Pulmonary artery endothelial cell (primary cell): ENCODE data around the gene CASP14. TPM values are rescaled to one million over a fixed set of nuclear protein-coding genes. Genes with fewer than 3 reads are reported as not detected.
"Not testable (repeated sequence)": the region's sequence is repeated elsewhere in the genome, so short reads cannot be mapped to it uniquely, and the experiment has no call there.

ENCODE experiments used
- DNase-seq: peaks from one replicate; pipeline ENCODE4 v3.0.0-alpha.2; 2011; ENCODE audit warnings: low read depth, low spot score
- total RNA-seq: library from RNA; depleted of rRNA; stranded (reverse); fragments of >200 nt; gene quantifications from 2 replicates; pipeline ENCODE4 v1.2.3, GENCODE V29; 2014

Gene CASP14, protein sequence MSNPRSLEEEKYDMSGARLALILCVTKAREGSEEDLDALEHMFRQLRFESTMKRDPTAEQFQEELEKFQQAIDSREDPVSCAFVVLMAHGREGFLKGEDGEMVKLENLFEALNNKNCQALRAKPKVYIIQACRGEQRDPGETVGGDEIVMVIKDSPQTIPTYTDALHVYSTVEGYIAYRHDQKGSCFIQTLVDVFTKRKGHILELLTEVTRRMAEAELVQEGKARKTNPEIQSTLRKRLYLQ
- not detected in 2 replicates for total RNA-seq

DNA sequence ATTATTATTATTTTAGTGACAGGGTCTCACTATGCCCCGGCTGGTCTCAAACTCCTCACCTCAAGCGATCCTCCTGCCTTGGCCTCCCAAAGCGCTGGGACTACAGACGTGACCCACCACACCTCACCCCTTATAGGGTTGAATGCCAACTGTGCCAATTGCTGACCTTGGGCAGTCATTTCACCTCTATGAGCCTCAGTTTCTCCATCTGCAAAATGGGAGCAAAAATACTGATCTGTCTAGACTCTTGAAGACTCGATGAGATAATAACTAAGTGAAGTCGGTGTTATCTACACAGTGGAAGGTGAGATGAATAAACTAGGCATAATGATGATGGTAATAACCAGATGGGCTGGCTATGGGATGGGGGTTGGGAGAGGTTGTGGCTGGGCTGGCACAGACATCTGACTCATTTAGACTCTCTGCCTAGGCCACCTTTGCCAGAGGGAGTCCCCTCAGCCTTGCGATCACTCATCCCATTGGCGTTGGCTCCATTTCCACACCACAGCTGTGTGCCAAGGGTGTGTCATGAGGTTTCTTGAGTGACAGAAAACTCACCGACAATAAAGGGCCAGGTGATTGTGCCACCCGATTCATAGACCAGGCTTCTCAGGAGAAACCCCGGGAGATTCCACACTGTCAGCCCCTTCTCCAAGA is at the start of gene CASP14:
TSS of gene CASP14 (plus strand) at position 596 of the 657 bp plus-strand sequence. CDS start 2,772 bp downstream, outside the sequence.
- no peak for DNase-seq

DNA sequence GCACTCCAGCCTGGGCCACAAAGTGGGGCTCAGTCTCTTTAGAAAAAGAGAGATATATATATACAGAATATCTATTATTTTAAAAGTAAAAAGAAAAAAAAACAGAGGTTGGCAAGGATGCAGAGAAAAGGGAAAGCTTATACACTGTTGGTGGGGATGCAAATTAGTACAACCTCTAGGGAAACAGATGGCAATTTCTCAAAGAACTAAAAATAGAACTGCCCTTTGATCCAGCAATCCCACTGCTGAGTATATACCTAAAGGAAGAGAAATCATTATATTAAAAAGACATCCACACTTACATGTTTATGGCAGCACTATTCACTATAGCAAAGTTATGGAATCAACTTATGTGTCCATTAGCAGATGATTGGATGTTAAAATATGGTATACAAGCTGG is 41.0 kb upstream of the CASP14 start:
- no peak for DNase-seq

DNA sequence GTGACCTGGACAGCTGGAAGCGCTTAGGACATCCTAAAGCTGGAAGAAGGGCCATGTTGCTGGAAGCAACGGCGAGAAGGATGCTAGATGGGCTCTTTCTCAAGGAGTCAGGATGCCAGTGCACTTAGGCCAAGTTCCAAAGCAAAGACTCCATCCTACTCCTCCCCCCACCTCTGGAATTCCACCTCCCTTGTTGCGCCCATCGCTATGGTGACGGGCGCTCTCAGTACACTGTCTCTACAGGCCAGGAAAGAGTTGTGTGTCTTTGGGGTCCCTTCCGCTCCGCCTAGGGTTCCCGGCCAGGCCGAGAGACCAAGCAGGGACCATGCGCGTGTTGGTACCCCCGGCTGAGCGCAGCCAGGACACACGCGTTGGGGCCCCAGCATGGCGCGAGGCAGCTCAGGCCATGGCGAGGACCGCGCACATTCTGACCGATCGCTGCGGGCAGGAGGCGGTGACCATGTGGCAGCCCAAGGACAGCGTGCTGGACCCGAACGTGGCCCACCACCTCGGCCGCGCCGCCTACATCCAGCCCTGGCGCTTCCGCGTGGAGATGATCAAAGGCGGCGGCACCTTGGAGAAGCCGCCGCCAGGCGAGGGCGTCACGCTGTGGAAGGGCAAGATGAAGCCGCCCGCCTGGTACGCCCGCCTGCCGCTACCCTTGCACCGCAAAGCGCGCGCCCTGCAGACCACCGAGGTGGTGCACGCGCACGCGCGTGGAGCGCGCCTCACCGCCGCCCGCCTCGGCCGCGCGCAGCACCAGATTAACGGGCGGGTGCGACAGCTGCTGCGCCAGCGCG is 38.6 kb upstream of the CASP14 start:
- DNase-seq: no peak

DNA sequence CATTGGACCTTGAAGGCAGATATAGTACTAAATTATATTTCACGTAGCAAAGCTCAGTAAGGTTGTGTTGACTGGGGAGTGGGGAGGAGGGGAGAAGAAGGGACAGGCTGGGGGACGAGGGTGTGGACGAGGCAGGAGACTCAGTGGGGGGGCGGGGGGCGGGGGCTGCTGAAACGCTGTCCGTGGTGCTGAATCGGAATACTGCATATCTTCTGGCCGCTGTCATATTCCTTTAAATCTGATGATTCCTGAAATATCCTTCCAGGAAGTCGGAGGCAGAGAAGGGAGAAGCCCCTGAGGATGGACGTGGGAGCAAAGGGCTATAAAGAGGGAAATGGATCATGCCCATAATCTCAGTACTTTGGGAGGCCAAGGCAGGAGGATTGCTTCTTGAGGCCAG is 34.7 kb upstream of the CASP14 start:
- DNase-seq: no peak

DNA sequence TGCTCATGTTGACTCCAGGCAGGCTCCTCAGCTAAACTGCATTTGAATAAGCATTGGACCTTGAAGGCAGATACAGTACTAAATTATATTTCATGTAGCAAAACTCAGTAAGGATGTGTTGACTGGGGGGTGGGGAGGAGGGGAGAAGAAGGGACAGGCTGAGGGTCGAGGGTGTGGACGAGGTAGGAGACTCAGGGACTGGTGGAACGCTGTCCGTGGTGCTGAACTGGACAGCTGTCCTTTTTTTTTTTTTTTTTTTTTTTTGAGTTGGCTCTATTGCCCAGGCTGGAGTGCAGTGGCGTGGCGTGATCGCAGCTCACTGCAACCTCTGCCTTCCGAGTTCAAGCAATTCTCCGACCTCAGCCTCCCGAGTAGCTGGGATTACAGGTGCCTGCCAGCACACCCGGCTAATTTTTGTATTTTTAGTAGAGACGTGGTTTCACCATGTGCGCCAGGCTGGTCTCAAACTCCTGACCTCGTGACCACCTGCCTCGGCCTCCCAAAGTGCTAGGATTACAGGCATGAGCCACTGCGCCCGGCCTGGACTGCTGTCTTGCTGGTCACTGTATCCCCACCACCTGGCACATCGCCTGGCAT is 33.2 kb upstream of the CASP14 start:
- DNase-seq: no peak

DNA sequence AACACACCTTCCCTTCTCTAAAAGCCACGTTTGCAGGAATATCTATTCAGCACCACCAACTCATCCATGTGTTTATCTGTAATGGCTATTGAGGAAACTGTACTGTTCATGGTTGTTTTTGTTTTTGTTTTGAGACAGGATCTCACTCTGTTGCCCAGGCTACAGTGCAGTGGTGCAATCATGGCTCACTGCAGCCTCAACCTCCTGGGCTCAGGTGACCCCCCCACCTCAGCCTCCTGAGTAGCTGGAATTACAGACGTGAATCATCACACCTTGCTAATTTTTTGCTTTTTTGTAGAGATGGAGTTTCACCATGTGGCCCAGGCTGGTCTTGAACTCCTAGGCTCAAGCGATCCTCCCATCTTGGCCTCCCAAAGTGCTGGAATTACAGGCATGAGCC is 30.4 kb upstream of the CASP14 start:
- not testable (repeated sequence) for DNase-seq

DNA sequence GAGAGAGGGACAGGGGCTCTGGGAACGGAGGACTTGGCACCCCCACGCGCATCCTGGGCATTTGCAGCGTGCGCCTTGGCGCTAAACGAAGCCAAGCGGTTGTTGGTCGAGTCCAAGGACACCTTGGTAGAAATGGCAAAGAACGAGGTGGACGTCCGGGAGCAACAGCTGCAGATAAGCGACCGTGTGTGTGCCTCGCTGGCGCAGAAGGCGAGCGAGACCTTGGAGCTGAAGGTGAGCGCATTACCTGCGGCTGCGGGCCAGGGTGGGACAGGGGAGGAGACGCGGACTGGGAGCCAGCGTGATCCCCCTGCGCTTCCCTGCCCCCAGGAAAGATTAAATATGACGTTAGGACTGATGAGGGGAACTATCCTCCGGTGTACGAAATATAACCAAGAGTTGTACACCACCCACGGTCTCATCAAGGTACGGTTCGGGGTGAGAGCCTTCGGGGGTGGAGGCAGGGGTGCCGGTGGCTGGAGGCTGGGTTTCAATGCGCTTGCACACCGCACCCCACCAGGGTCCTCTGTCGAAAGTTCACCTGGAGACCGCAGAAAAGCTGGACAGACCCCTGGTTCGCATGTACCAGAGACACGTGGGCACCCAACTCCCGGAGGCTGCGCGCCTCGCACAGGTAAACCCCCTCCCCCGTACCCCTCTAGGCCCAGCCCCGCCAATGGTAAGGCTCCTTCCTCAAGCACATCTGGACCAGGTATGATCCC is 27.8 kb upstream of the CASP14 start:
- no peak for DNase-seq

DNA sequence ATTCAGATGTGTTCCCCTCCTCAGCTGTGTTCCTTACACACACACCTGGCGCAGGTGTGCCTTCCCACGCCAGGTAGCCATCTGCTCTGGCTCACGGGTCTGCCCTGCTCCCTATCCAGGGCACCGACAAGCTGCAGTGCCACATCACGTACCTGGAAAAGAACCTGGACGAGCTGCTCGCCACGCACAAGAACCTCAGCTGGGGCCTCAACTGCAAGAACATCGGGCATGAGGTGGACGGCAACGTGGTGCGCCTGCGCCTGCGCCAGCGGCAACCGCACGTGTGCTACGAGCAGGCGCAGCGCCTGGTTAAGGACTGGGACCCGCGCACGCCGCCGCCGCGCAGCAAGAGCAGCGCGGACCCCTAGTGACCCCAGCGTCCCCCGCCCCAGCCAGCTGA is 26.5 kb upstream of the CASP14 start:
- DNase-seq: no peak

DNA sequence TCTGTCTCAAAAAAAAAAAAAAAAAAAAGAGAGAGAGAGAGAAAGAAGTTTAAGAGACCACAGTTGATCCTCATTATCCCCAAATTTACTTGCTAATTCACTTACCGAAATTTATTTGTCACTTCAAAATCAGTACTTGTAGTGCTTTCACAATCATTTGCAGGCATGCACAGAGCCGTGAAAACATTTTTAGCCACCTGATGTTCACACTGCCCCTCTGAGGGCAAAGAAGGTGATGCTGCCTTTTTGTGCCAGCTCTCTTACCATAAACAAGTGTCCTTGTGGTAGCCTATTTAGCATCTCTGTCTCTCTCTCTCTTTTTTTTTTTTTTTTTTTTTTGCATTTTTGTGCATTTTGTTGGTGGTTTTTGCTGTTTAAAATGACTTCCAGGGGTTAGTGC is 24.1 kb upstream of the CASP14 start:
- DNase-seq: no peak

DNA sequence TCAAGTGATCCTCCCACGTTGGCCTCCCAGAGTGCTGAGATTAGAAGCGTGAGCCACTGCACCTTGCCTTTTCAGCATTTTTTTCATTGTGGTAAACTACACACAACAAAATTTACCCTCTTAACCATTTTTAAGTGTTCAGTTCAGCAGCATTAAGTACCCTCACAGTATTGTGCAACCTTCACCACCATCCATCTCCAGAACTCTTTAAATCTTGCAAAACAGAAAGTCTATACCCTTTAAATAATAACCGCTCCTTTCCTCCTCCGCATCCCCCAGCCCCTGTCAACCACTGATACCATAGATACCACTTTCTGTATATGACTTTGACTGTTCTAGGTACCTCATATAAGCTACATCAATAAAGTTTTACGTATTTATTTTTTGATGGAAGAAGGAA is 20.8 kb upstream of the CASP14 start:
- no peak for DNase-seq

DNA sequence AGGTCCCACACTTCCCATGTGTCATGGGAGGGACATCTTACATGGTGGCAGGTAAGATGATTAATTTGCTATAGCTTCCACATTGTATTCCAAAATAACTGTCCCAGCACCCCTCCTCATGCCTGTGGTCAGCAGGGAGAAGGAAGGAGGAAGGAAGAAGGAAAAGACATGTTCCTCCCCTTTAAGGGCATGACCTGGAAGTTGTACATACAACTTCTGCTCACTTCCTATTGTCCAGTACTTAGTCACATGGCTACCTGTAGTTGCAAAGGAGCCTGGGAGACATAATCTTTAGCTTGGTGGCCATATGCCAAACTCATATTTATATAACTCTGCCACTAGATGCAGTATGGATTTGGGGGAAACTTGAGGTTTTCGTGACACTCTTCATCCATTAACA is 17.6 kb upstream of the CASP14 start:
- no peak for DNase-seq

DNA sequence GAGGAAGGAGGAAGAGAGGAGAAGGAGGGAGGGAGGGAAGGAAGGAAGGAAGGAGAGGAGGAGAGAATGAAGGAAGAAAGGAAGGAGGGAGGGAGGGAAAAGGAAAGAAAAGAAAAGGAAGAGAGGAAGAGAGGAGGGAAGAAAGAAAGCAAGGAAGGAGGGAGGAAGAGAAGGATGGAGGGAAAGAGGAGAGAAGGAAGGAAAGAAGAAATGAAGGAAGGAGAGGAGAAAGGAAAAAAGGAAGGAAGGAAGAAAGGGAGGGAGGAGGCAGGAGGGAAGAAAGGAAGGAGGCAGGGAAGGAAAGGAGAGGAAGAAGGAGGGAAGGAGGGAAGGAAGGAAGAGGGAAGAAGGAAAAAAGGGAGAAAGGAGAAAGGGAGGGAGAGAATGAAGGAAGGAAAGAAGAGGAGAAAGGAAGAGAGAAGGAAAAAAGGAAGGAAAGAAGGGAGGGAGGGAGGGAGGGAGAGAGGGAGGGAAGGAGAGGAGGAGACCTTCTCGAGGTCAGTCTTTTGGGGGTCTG is 13.4 kb upstream of the CASP14 start:
- DNase-seq: no peak

DNA sequence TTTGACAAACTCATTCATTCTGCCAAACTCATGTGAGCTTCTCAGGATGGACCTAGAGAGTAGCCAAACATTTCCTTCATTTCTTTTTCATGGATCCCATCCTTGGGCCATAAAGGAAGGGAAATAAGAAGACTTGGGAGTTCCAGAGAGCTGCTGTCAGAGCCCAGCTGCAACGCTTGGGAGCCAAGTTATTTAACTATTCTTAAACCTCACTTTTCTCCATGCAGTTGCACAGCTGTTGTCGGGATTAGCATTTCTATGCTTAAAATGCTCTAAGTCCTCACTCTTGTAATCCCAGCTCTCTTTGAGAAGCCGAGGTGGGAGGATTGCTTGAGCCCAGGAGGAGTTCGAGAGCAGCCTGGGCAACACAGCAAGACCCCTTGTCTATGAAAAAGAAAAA is 11.7 kb upstream of the CASP14 start:
- DNase-seq: no peak

DNA sequence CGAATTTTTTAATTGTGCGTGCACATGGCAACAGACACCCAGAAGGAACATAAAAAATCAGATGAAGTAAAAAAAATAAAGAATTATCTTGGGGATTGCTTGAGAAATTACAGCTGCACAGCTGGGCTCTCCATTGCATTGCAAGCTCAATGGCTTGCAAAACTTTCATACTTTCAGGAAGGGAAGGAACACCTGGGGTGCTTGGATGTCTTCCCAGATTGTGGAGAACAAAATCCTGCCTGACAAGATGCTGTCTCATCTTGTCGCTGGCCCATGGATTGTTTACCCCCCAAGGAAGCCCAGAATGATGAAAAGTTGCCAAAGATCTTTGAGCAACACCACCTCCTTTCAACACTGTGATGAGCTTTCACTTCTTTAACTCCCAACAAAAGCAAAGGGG is 11.0 kb upstream of the CASP14 start:
- DNase-seq: no peak

DNA sequence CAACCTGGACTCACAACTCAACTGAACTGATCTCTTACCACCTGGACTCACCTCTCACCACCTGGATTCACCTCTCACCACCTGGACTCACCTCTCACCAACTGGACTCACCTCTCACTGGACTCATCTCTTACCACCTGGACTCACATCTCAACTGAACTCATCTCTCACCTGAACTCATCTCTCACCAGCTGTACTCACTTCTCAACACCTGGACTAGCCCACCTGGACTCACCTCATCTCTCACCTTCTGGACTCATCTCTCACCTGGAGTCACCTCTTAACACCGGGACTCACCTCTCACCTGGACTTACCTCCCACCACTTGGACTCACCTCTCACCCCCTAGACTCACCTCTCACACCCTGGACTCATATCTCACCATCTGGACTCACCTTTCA is 7.3 kb upstream of the CASP14 start:
- no peak for DNase-seq

DNA sequence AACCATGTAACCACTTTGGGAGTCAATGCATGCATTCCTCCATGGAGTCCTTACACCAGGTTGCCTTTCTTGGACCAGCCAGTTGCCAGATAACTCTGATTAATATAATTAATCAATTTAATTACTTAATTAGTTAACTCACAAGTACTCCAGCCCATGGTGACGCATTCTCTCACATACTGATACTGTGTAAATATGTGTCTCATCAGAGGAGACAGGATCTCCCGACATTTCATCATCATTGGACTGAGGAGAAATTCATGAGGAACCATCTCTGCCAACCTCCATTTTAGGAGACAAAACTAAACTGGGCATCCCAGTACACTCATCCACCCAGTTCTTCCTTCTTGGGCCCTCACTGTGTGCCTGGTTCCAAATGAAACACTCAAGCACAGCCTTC is 6.5 kb upstream of the CASP14 start:
- no peak for DNase-seq

DNA sequence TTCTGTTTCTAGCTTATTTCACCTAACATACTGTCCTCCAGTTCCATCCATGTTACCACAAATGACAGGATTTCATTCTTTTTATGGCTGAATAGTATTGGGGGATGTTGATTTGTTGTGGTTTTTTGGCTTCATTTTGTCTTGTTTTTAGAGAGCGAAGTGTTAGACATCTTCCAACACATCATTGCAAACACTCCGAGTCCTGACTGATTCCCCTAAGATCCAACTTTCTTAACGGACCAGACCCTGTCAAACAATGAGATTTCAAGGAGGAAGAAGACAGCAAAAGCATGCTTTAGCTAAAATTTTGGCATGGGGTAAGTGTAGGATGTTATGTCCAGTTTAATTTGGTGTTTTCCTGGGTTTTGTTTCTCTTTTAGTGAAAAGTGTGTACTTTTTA is 3.8 kb upstream of the CASP14 start:
- DNase-seq: no peak

DNA sequence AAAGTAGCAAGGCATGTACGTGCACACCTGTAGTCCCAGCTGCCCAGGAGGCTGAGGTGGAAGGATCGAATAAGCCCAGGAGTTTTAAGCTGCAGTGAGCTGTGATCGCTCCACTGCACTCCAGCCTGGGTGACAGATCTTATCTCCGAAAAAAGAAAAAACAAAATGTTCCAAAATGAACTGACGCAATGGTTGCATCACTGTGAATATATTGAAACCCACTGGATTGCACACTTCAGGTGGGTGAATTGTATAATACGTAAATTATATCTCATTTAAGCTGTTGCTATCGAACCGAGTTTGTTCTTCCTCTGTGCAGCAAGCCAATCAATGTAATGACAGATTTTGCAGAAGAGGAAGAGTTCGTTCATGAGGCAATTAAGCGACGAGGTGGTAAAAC is 1.6 kb upstream of the CASP14 start:
- no peak for DNase-seq

DNA sequence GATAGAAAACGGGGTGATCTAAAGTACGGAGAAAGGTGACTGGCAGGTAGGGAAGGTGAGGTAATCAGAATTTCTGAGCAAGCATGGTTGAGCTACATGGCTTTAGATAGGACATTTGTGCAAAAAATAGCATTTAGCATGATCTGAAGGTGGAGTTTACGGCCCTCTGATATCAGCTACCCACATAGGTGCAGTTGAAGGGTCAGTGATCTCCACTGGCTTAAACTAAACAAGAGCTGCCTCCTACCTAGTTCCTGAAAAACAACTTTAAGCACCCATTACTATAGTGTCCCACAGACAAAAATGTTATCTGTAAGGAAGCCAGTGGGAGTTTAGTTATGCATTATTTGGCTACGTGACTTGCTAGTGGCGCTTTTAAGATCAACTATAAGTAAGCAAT is 1.2 kb upstream of the CASP14 start:
- DNase-seq: no peak

DNA sequence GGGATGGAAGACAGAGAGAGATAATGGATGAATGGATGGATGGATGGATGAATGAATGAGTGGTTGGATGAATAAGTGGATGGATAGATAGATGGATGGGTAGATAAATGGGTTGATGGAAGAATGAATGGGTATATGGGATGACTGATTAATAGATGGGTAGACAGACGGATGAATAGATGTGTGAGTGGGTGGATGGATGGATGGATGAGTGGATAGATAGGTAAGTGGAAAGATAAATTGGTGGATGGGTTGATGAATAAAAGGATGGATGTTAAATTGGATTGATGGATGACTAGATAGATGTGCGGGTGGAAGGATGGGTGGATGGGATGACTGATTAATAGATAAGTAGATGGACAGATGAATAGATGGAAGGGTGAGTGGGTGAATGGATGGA is 1.4 kb downstream of the CASP14 start:
- DNase-seq: no peak

DNA sequence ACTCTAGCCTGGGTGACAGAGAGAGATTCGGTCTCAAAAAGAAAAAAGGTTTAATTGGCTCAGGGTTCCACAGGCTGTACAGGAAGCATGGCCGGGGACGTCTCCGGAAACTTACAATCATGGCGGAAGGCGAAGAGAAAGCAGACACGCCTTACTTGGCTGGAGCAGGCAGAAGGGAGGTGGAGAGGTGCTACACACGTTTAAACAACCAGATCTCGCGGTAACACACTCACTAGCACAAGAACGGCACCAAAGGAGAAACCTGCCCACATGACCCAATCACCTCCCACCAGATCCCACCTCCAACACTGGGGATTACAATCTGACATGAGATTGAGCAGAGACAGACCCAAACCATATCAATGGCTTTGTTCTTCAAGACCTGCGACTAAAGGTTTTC is 12.8 kb downstream of the CASP14 start:
- no peak for DNase-seq
